NT2/D1 (cell line): Measurements from ENCODE around the gene DCDC2C.

Experiments
- DNase-seq: peaks from one replicate; pipeline ENCODE4 v3.0.0-alpha.2; 2011; ENCODE audit warnings: low read depth, low spot score
- H3K27me3 ChIP-seq: 2 replicates; pipeline ENCODE4 v1.6.0; 2011; ENCODE audit warnings: mild to moderate bottlenecking; ENCODE audit not compliant: insufficient read length, insufficient read depth
- H3K36me3 ChIP-seq: 2 replicates; pipeline ENCODE4 v1.6.1; 2011; ENCODE audit warnings: mild to moderate bottlenecking, low read length, mixed read lengths; ENCODE audit not compliant: insufficient read depth, insufficient read length
- H3K4me1 ChIP-seq: 2 replicates; pipeline ENCODE4 v1.5.1; 2011; ENCODE audit not compliant: insufficient read depth, insufficient read length
- H3K4me3 ChIP-seq: 2 replicates; pipeline ENCODE4 v1.5.1; 2011; ENCODE audit warnings: low read depth; ENCODE audit not compliant: insufficient read length
- H3K9ac ChIP-seq: 2 replicates; pipeline ENCODE4 v1.6.0; 2011; ENCODE audit warnings: low read depth; ENCODE audit not compliant: insufficient read length
- H3K9me3 ChIP-seq: 2 replicates; pipeline ENCODE4 v1.5.1; 2011; ENCODE audit warnings: mild to moderate bottlenecking, low read length; ENCODE audit not compliant: insufficient read depth
- SUZ12 ChIP-seq: IDR thresholded peaks from 2 replicates; pipeline ENCODE4 v1.6.1; 2011; ENCODE audit not compliant: insufficient read length, insufficient read depth; ENCODE audit errors: extremely low read depth
- YY1 ChIP-seq: IDR thresholded peaks from 2 replicates; pipeline ENCODE4 v1.6.1; 2011; ENCODE audit not compliant: insufficient read length, insufficient read depth
- ZNF274 ChIP-seq: IDR thresholded peaks from 2 replicates; pipeline ENCODE4 v1.6.1; 2011; ENCODE audit warnings: mild to moderate bottlenecking, low read depth, low read length

Gene DCDC2C

GRCh38 chr2:3847397-3848052 lies 144.2 kb downstream of the DCDC2C start:
- Histone ChIP-seq H3K4me3 (no peak overlapping the region), H3K9ac (no peak overlapping the region), H3K9me3 (no peaks in the 10 kb centered on the region), H3K27me3 (no peaks in the 10 kb centered on the region), H3K4me1 (no peaks in the 10 kb centered on the region), H3K36me3 (no peaks in the 10 kb centered on the region)
- TF ChIP-seq YY1 (no peak), ZNF274 (no peak), SUZ12 (no peak)
- DNase-seq: no peak

GRCh38 chr2:3848776-3849175 lies 145.4 kb downstream of the DCDC2C start:
- peaks cover 9% of the 10 kb centered on the region for H3K9me3 ChIP-seq
- H3K4me3 ChIP-seq: no peak overlapping the region
- no peak overlapping the region for H3K9ac ChIP-seq
- TF ChIP-seq ZNF274 (no peak), YY1 (no peak), SUZ12 (no peak)
- no peak for DNase-seq
- H3K27me3 ChIP-seq: no peaks in the 10 kb centered on the region
- no peaks in the 10 kb centered on the region for H3K36me3 ChIP-seq
- H3K4me1 ChIP-seq: no peaks in the 10 kb centered on the region

- TF ChIP-seq ZNF274 (no peak), YY1 (no peak), SUZ12 (no peak)
- Histone ChIP-seq H3K4me3 (no peak overlapping the region), H3K9ac (no peak overlapping the region), H3K36me3 (no peaks in the 10 kb centered on the region), H3K27me3 (no peaks in the 10 kb centered on the region), H3K9me3 (peaks cover 9% of the 10 kb centered on the region), H3K4me1 (no peaks in the 10 kb centered on the region)
- DNase-seq: no peak
These were observed 145.8 kb downstream of the DCDC2C start for GRCh38 chr2:3849213-3849612.

GRCh38 chr2:3857576-3857975 lies 154.2 kb downstream of the DCDC2C start:
- H3K4me1 ChIP-seq: no peaks in the 10 kb centered on the region
- peaks cover 9% of the 10 kb centered on the region for H3K9me3 ChIP-seq
- no peaks in the 10 kb centered on the region for H3K36me3 ChIP-seq
- no peak for DNase-seq
- TF ChIP-seq YY1 (no peak), ZNF274 (no peak), SUZ12 (no peak)
- H3K4me3 ChIP-seq: no peak overlapping the region
- no peak overlapping the region for H3K9ac ChIP-seq
- H3K27me3 ChIP-seq: no peaks in the 10 kb centered on the region

GRCh38 chr2:3864943-3865865 lies 161.8 kb downstream of the DCDC2C start:
- Histone ChIP-seq H3K36me3 (no peaks in the 10 kb centered on the region), H3K4me3 (no peak overlapping the region), H3K9me3 (no peaks in the 10 kb centered on the region), H3K4me1 (no peaks in the 10 kb centered on the region), H3K9ac (no peak overlapping the region), H3K27me3 (no peaks in the 10 kb centered on the region)
- TF ChIP-seq ZNF274 (no peak), SUZ12 (no peak), YY1 (no peak)
- no peak for DNase-seq

- H3K9me3 ChIP-seq: no peaks in the 10 kb centered on the region
- no peak for DNase-seq
- no peaks in the 10 kb centered on the region for H3K36me3 ChIP-seq
- H3K27me3 ChIP-seq: no peaks in the 10 kb centered on the region
- TF ChIP-seq SUZ12: no peak
- no peak for TF ChIP-seq ZNF274
- H3K9ac ChIP-seq: no peak overlapping the region
- H3K4me3 ChIP-seq: no peak overlapping the region
- no peaks in the 10 kb centered on the region for H3K4me1 ChIP-seq
These were observed 164.1 kb downstream of the DCDC2C start for GRCh38 chr2:3867469-3867868.

- Histone ChIP-seq H3K4me1 (no peaks in the 10 kb centered on the region), H3K4me3 (no peak overlapping the region), H3K9ac (no peak overlapping the region), H3K36me3 (no peaks in the 10 kb centered on the region), H3K27me3 (no peaks in the 10 kb centered on the region), H3K9me3 (no peaks in the 10 kb centered on the region)
- TF ChIP-seq YY1 (no peak), ZNF274 (no peak), SUZ12 (no peak)
- no peak for DNase-seq
These were observed 164.8 kb downstream of the DCDC2C start for GRCh38 chr2:3868012-3868805.
